HG02870 (cell line): ENCODE results near the gene PITPNC1.
"Not testable (repeated sequence)": the region's sequence is repeated elsewhere in the genome, so short reads cannot be mapped to it uniquely, and the experiment has no call there.

Source experiments
- ATAC-seq: cut with Tn5 transposase; IDR thresholded peaks from one replicate; pipeline ENCODE4 v1.9.1; 2021; ENCODE audit warnings: mild to moderate bottlenecking, moderate library complexity; ENCODE audit not compliant: unreplicated experiment

Gene PITPNC1

GRCh38 chr17:67666028-67666427 is 288.9 kb downstream of the PITPNC1 start:
- no peak for ATAC-seq

DNA sequence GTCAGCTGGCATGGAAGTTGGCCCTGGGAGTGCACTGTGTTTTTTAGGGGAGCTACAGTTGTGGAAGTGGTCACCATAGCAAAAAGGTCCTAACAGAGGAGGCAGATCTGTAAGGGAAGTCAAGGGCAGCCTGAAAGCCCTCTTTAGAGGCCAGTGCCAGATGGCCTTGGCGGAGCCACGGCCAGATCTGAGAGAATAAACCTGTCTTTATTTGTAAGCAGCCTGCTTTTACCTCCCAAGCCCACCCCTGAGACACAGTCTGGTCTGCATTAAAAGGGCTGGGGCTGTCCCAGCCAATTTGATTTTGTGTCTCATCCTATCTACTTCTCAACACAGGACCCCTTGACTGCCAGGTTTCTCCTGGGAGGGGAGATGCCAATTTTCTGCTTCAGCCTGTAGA is 289.6 kb downstream of the PITPNC1 start:
- no peak for ATAC-seq

DNA sequence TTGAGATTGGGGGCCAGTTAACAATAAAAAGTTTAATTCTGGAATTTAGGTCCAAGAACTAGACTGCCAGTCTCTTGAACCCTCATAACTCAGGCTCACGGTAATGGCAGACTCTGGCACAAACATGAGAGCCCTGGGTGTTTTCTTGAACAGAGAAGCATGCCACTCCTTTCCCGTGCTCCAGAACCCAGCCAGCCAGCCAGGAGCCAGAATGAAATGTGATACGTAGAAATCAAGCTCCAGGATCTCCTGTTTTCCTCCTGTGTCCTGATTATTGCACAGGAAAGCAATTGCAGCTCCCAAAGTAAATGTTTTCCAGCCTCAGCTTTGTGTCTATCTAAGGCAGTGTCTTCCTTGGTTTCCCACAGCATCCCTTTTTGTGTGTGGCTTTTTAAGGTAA is 294.4 kb downstream of the PITPNC1 start:
- ATAC-seq = no peak

DNA sequence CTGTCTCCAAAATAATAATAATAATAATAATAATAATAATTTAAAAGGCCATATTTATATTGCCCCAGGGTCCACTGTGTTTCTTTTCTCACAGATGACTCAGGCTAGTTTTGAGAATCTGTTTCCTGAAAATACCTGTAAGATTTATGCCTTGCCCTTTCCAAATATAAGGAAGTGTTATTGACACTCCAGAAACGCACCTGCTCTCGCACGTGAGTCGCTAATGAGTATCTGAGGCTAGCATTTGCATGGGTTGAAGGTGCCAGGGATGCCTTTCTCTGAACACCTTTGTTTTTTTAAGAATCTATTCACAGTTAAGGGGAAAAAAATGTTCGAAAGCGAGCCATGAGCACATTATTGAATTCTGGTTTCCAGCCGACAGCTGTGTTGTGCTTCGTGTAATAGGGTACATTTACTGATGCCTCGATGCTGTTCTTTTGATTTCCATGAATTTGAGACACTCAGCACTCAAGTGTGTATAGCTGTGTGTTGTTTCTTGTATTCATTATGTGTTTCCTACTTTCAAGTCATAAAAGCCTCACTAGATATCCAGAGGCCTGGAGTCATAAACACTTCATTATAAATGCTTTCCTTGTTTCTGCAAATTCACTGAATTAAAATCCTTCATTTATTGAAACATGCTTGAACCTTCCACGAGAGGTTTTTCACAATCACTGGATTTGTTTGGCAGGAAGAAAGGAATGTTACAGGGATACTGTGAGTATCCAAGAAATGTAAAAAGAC is 295.7 kb downstream of the PITPNC1 start:
- no peak for ATAC-seq

DNA sequence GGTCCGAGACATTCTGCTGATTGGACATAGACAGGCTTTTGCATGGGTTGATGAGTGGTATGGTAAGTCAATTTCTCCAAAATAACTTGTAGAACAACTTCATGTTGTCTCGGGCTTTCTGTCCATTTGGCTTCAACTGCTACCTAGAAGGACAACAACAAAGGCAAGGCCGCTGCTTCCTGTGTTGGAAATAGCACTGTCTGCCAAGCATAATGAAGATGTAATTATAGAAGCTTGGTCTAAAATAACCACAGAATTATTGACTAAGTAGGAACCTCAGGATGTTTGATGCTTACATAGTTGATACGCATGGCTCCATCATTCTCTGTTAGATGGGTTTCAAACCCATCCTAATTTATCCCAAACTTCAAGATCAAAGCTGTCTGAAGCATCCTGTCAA is 298.4 kb downstream of the PITPNC1 start:
- ATAC-seq = no peak

GRCh38 chr17:67676305-67676704 is 299.2 kb downstream of the PITPNC1 start:
- no peak for ATAC-seq

- no peak for ATAC-seq
Observed at GRCh38 chr17:67678414-67678813, 301.3 kb downstream of the PITPNC1 start.

GRCh38 chr17:67679225-67679624 is 302.1 kb downstream of the PITPNC1 start:
- ATAC-seq = peak; percentile 43

- peak; percentile 61 for ATAC-seq
Observed at GRCh38 chr17:67679721-67680120, 302.6 kb downstream of the PITPNC1 start.

DNA sequence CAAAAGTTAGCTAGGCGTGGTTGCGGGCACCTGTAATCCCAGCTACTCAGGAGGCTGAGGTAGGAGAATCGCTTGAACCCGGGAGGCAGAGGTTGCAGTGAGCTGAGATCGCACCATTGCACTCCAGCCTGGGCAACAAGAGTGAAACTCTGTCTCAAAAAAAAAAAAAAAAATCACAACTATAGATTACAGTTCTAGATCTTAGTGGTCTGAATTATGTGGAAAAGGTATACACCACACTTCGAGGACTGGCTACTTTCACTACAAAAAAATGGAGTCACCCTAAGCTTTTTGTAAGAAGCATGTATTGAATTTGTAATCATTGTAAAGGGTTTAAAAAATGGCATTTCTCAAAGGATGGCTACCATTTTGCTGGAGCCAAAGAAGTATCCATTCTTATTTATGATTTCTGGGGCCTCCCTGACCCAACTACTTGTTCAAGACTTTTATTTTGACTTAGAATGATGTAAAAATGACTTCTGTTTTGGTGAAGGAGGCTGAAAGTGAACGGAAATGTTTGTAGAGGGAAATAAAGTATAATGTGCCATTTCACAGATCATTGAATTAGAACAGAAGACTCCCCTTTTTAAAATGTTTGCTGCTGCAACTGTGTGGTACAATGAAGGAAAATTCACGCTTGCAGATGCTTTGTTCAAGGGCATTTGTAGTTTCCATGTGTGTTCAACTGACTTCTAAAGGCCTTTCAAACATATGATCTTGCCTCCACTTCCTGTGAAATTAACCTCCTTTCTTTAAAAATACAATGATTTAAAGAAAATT is 303.6 kb downstream of the PITPNC1 start:
- no peak for ATAC-seq

- no peak for ATAC-seq
Observed at GRCh38 chr17:67682196-67682595, 305.1 kb downstream of the PITPNC1 start.

DNA sequence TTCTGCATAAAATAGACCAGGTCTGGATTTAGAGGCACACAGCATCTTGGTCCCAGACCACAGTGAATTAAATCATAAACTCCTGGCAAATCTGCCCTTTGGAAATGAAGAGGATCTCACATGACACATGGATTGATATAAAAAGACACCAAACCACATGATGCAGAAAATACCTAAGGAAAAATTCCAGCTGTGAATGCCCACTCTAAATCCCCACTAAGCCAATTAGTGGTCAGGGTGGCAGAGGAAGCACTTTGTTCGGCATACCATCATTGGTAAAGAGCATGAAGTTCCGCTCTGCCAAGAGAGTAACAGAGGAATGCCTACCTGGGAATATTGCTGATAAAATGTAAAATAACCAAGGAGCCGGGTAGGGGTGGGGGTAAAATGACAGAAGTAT is 308.3 kb downstream of the PITPNC1 start:
- no peak for ATAC-seq

- ATAC-seq = no peak
Observed at GRCh38 chr17:67686241-67686640, 309.2 kb downstream of the PITPNC1 start.

DNA sequence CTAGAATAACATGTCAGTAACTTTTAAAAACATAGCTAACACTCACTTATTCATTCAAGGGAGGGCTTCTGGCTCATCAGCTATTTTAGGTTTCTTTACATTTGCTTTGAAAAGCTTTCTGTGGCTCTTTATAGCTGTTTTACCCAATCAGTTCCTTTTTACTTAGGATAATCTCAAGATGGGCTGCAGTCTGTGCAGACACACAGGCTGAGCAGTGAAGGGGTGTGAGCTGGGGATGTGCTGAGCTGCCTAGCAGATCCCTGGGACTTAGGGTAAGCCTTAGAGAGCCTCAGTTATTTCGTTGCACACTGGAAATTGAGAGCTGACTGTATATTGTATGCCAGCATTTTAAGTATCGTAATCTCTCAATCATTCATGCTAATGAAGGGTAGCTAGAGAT is 310.4 kb downstream of the PITPNC1 start:
- ATAC-seq = no peak

GRCh38 chr17:67689534-67690177 is 312.6 kb downstream of the PITPNC1 start:
- no peak for ATAC-seq

DNA sequence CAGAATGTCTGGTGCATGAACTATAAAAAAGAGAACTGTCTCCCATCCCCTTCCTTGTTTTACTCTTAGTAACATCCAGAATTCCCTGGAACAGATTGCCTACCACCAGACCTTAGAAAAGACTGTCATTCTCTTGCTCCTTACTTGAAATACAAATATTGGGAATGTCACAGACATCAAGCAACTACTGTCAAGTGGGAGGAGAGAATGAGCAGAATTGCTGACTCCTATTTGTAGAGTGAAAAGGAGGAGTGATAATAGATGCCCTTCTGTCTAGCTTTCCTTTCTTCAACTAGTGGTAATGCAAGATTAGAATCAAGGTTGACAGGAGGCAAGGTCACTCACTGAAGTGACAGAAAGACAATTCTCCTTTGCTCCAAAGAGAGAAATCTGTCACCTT is 316.7 kb downstream of the PITPNC1 start:
- no peak for ATAC-seq

GRCh38 chr17:67696347-67696746 is 319.3 kb downstream of the PITPNC1 start:
- ATAC-seq = no peak

GRCh38 chr17:67696853-67697498 is 319.9 kb downstream of the PITPNC1 start:
- no peak for ATAC-seq

DNA sequence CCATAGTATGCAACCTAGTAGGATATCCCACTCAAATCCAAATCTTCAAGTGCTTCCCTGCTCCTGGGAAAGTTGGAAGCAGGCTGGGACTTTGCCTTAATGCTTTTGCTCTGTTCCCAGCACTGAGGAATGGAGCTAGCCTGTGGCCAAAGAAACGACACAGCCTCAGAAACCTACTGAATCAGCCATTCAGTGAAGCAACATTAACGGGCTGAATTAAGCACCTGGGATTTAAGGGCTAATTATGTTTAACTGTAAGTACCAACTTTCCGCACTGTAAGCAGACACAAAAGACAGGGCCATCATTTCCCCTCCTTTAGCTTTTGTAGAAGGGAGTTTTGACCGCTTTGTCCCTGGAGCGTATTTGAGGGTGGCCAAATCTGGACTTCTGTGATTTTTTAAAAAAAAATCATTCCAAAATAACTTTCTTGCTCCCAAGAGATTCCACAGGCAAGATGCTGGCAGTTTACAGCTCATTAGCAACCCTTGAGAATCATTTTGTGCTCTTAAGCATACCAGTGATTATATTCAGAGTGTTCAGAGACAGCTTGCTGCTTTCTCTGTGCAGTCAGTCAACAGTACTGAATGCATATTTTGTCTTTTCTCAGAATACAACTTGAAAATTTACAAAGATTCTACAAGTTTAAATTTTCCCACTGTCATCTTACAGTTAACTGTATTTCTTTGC is 323.1 kb downstream of the PITPNC1 start:
- no peak for ATAC-seq

DNA sequence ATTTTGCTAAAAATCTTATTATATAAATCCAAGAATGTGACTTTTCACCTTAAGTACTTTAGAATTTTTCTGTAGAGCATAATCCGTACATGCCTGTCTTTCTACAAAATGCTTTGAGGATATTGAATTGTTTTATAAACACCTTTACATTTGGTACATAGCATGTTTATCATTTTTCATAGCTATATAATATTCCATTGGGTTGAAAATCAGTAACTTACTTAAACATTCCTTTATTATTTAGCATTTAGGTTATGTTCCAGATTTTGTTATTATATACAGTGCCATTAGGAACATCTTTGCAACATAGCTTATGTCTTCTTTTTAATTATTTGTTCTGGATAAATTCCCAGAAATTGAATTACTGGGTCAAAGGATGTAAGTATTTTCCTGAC is 323.6 kb downstream of the PITPNC1 start:
- ATAC-seq = no peak

GRCh38 chr17:67702861-67703260 is 325.8 kb downstream of the PITPNC1 start:
- ATAC-seq = not testable (repeated sequence)
